H1 (cell line): ENCODE results near the gene TFF3. TPM values are rescaled to one million over a fixed set of nuclear protein-coding genes. Genes with fewer than 3 reads are reported as not detected.

ENCODE experiments used
- CTCF ChIA-PET: fragments of 300-600 bp; sonication (Branson Sonifier 250); formaldehyde crosslinking; loops from one replicate; lab custom pipeline; 2021; ENCODE audit not compliant: partially characterized antibody; lab: Charles Lee
- POLR2A ChIA-PET: fragments of 300-600 bp; sonication (Branson Sonifier 250); formaldehyde crosslinking; loops from one replicate; lab custom pipeline; 2021; ENCODE audit warnings: inconsistent platforms; ENCODE audit not compliant: partially characterized antibody; lab: Charles Lee
- DNase-seq, 2 experiments: peaks; one replicate each; pipeline versions ENCODE4 v3.0.0 to v3.0.0-alpha.2; 2010 to 2022; ENCODE audit warnings: low spot score in 2 of 2, low read depth in 1 of 2, mixed read lengths in 1 of 2
- FAIRE-seq: peaks from 2 replicates; lab custom pipeline; 2011; peaks lifted over from hg19 to GRCh38; lab: Jason Lieb, UNC
- H2AFZ ChIP-seq: 2 replicates; pipeline ENCODE4 v1.8.1; 2012; ENCODE audit warnings: low read length, inconsistent platforms
- H2AK5ac ChIP-seq: 2 replicates; pipeline ENCODE4 v1.6.1; 2013; ENCODE audit warnings: low read depth, low read length
- H2BK120ac ChIP-seq: replicated peaks from 2 replicates; pipeline ENCODE3; 2013; ENCODE audit warnings: low read depth, low read length, inconsistent platforms
- H2BK12ac ChIP-seq: 2 replicates; pipeline ENCODE4 v1.6.1; 2013; ENCODE audit warnings: low read depth, low read length
- H2BK15ac ChIP-seq: 2 replicates; pipeline ENCODE4 v1.6.1; 2013; ENCODE audit warnings: low read length
- H2BK20ac ChIP-seq: 2 replicates; pipeline ENCODE4 v1.6.1; 2013; ENCODE audit warnings: low read length
- H2BK5ac ChIP-seq: 2 replicates; pipeline ENCODE4 v1.6.1; 2013; ENCODE audit warnings: low read depth, low read length
- H3K14ac ChIP-seq: 2 replicates; pipeline ENCODE4 v1.6.1; 2013; ENCODE audit warnings: inconsistent platforms; ENCODE audit not compliant: insufficient read length
- H3K18ac ChIP-seq: 2 replicates; pipeline ENCODE4 v1.6.1; 2013; ENCODE audit warnings: low read length; ENCODE audit errors: extremely low read depth
- H3K23ac ChIP-seq: 2 replicates; pipeline ENCODE4 v1.6.1; 2013; ENCODE audit warnings: inconsistent platforms; ENCODE audit not compliant: insufficient read length
- H3K23me2 ChIP-seq: 2 replicates; pipeline ENCODE4 v1.6.1; 2013; ENCODE audit warnings: low read depth, low read length
- H3K27ac ChIP-seq: 2 replicates; pipeline ENCODE4 v1.6.1; 2011; ENCODE audit warnings: low read depth, low read length, inconsistent platforms
- H3K27me3 ChIP-seq, 4 experiments: replicated peaks in 1 of 4; 1 replicate in 1 of 4; 2 replicates in 3 of 4; pipeline versions ENCODE4 v1.6.1 to v1.8.1; 2011 to 2013; ENCODE audit warnings: low read length in 3 of 4, mild to moderate bottlenecking in 3 of 4, inconsistent platforms in 2 of 4, mixed read lengths in 2 of 4, moderate library complexity in 1 of 4; ENCODE audit not compliant: control insufficient read depth in 3 of 4, insufficient read depth in 3 of 4; ENCODE audit errors: extremely low read depth in 1 of 4
- H3K36me3 ChIP-seq, 4 experiments: 2 replicates each; pipeline versions ENCODE4 v1.6.1 to v1.8.1; 2011 to 2013; ENCODE audit warnings: mild to moderate bottlenecking in 4 of 4, low read length in 3 of 4, moderate library complexity in 2 of 4, control low read depth in 1 of 4, inconsistent platforms in 1 of 4; ENCODE audit not compliant: insufficient read depth in 4 of 4, control insufficient read depth in 2 of 4
- H3K4ac ChIP-seq: replicated peaks from 2 replicates; pipeline ENCODE3; 2013; ENCODE audit warnings: low read length, low read depth, mixed read lengths, inconsistent platforms; ENCODE audit not compliant: insufficient read length
- H3K4me1 ChIP-seq, 4 experiments: replicated peaks in 1 of 4; 1 replicate in 1 of 4; 2 replicates in 3 of 4; pipeline versions ENCODE4 v1.6.1 to v1.8.1; 2011 to 2013; ENCODE audit warnings: low read length in 3 of 4, inconsistent platforms in 2 of 4, mixed read lengths in 1 of 4; ENCODE audit not compliant: insufficient read depth in 4 of 4, control insufficient read depth in 3 of 4
- H3K4me2 ChIP-seq, 2 experiments: 2 replicates each; pipeline versions ENCODE4 v1.6.1 to v1.8.1; 2011 to 2013; ENCODE audit warnings: low read depth in 2 of 2, low read length in 2 of 2, control low read depth in 1 of 2, inconsistent platforms in 1 of 2, mild to moderate bottlenecking in 1 of 2; ENCODE audit not compliant: insufficient read depth in 1 of 2
- H3K4me3 ChIP-seq, 4 experiments: fragments of 200-600, 300-600 bp in 1 of 4; sonication (generic), shearing (Covaris generic), sonication (Bioruptor Twin) in 1 of 4; 2 replicates each; pipeline versions ENCODE4 v1.5.1 to v1.8.1; 2011 to 2016; ENCODE audit warnings: low read length in 4 of 4, low read depth in 3 of 4, control low read depth in 2 of 4, inconsistent platforms in 2 of 4, mild to moderate bottlenecking in 2 of 4, mixed read lengths in 1 of 4, moderate library complexity in 1 of 4; ENCODE audit not compliant: insufficient read depth in 2 of 4; ENCODE audit errors: extremely low read depth in 1 of 4
- H3K56ac ChIP-seq: replicated peaks from 2 replicates; pipeline ENCODE3; 2013; ENCODE audit warnings: low read depth, mild to moderate bottlenecking, mixed read lengths, low read length, inconsistent platforms; ENCODE audit not compliant: insufficient read length
- H3K79me1 ChIP-seq: 2 replicates; pipeline ENCODE4 v1.6.1; 2013; ENCODE audit warnings: low read depth, low read length, control low read depth
- H3K79me2 ChIP-seq, 2 experiments: 2 replicates each; pipeline versions ENCODE4 v1.6.1 to v1.8.1; 2012 to 2013; ENCODE audit warnings: low read length in 2 of 2, mild to moderate bottlenecking in 2 of 2, inconsistent platforms in 1 of 2; ENCODE audit not compliant: insufficient read depth in 2 of 2, control insufficient read depth in 1 of 2
- H3K9ac ChIP-seq, 4 experiments: replicated peaks in 1 of 4; 1 replicate in 1 of 4; 2 replicates in 3 of 4; pipeline versions ENCODE4 v1.6.1 to v1.8.1; 2011 to 2013; ENCODE audit warnings: low read depth in 3 of 4, low read length in 3 of 4, control low read depth in 2 of 4, mild to moderate bottlenecking in 2 of 4, moderate library complexity in 2 of 4, inconsistent platforms in 1 of 4; ENCODE audit errors: extremely low read depth in 1 of 4
- H3K9me3 ChIP-seq, 2 experiments: 2 replicates each; pipeline versions ENCODE4 v1.6.1 to v1.8.1; 2012 to 2013; ENCODE audit warnings: mild to moderate bottlenecking in 2 of 2, moderate library complexity in 2 of 2, control low read depth in 1 of 2, inconsistent platforms in 1 of 2, low read depth in 1 of 2, low read length in 1 of 2, mixed read lengths in 1 of 2; ENCODE audit not compliant: insufficient read depth in 2 of 2
- H4K20me1 ChIP-seq, 2 experiments: replicated peaks in 1 of 2; 2 replicates each; pipeline versions ENCODE3 to v1.8.1; 2011 to 2013; ENCODE audit warnings: inconsistent platforms in 2 of 2, low read length in 2 of 2, mild to moderate bottlenecking in 1 of 2; ENCODE audit not compliant: insufficient read depth in 2 of 2, control insufficient read depth in 1 of 2
- H4K5ac ChIP-seq: 2 replicates; pipeline ENCODE4 v1.6.1; 2013; ENCODE audit warnings: low read length, low read depth, mixed read lengths, inconsistent platforms; ENCODE audit not compliant: insufficient read length
- H4K8ac ChIP-seq: 2 replicates; pipeline ENCODE4 v1.8.0; 2013; ENCODE audit warnings: mild to moderate bottlenecking, moderate library complexity, low read length, inconsistent platforms; ENCODE audit not compliant: insufficient read depth; ENCODE audit errors: extremely low read depth
- H4K91ac ChIP-seq: replicated peaks from 2 replicates; pipeline ENCODE3; 2013; ENCODE audit warnings: low read length, mixed read lengths, inconsistent platforms; ENCODE audit not compliant: insufficient read length
- ATF3 ChIP-seq: IDR thresholded peaks from 2 replicates; pipeline ENCODE4 v1.6.1; 2011; ENCODE audit warnings: low read depth, mild to moderate bottlenecking, low read length; ENCODE audit not compliant: insufficient read depth
- EGR1 ChIP-seq: IDR thresholded peaks from 2 replicates; pipeline ENCODE4 v1.6.1; 2011; ENCODE audit warnings: low read depth, low read length, borderline replicate concordance
- EP300 ChIP-seq, 2 experiments: IDR thresholded peaks; 1 replicate in 1 of 2; 2 replicates in 1 of 2; pipeline ENCODE4 v1.6.1; 2011 to 2012; ENCODE audit warnings: low read depth in 2 of 2, low read length in 2 of 2, mild to moderate bottlenecking in 2 of 2, borderline replicate concordance in 1 of 2, inconsistent platforms in 1 of 2, moderate library complexity in 1 of 2
- HDAC6 ChIP-seq: IDR thresholded peaks from one replicate; pipeline ENCODE4 v1.7.1; 2012; ENCODE audit warnings: low read depth, mild to moderate bottlenecking, inconsistent platforms, low read length, moderate library complexity
- JUND ChIP-seq: IDR thresholded peaks from 2 replicates; pipeline ENCODE4 v1.6.1; 2011; ENCODE audit warnings: mild to moderate bottlenecking, improper control_type of control experiment, low read length
- PHF8 ChIP-seq: fragments of 200-600 bp; sonication (generic); conservative IDR thresholded peaks from 2 replicates; pipeline ENCODE4 v1.7.1; 2012; ENCODE audit warnings: low read depth, mild to moderate bottlenecking, inconsistent platforms, low read length, moderate library complexity
- RAD21 ChIP-seq, 2 experiments: IDR thresholded peaks in 1 of 2; conservative IDR thresholded peaks in 1 of 2; 2 replicates each; pipeline ENCODE4 v1.6.1; 2011; ENCODE audit warnings: low read depth in 2 of 2, low read length in 2 of 2, improper control_type of control experiment in 1 of 2, inconsistent platforms in 1 of 2, mild to moderate bottlenecking in 1 of 2, moderate library complexity in 1 of 2
- RBBP5 ChIP-seq: IDR thresholded peaks from 2 replicates; pipeline ENCODE4 v1.7.1; 2012; ENCODE audit warnings: low read depth, mild to moderate bottlenecking, inconsistent platforms, low read length, moderate library complexity, borderline replicate concordance
- SUZ12 ChIP-seq: fragments of 200-600 bp; sonication (generic); IDR thresholded peaks from 2 replicates; pipeline ENCODE4 v1.6.1; 2012; ENCODE audit warnings: mild to moderate bottlenecking, inconsistent platforms, low read length, moderate library complexity, mixed read lengths
- TAF1 ChIP-seq: IDR thresholded peaks from 2 replicates; pipeline ENCODE4 v1.6.1; 2011; ENCODE audit warnings: mild to moderate bottlenecking, low read depth, low read length
- YY1 ChIP-seq: IDR thresholded peaks from 2 replicates; pipeline ENCODE4 v1.6.1; 2011; ENCODE audit warnings: low read depth, mild to moderate bottlenecking, low read length
- ZNF274 ChIP-seq: IDR thresholded peaks from 2 replicates; pipeline ENCODE4 v1.7.0; 2012; ENCODE audit warnings: low read length, borderline replicate concordance; ENCODE audit errors: extremely low read depth
- WGBS, 2 experiments: shearing (Covaris generic) in 1 of 2; methylation state at CpG; one replicate each; pipeline versions ENCODE4 v1.1.6 to v1.1.7; 2013 to 2015; ENCODE audit warnings: low lambda C conversion rate in 2 of 2, mixed read lengths in 2 of 2, inconsistent platforms in 1 of 2, low coverage in 1 of 2, missing lambda C conversion rate in 1 of 2; ENCODE audit not compliant: insufficient replicate concordance in 2 of 2, insufficient coverage in 1 of 2, insufficient read length in 1 of 2; ENCODE audit errors: extremely low coverage in 1 of 2, missing lambda C conversion rate in 1 of 2; 5-methylcytosine and 5-hydroxymethylcytosine counted together
- polyA plus RNA-seq, 7 experiments: library from polyadenylated mRNA; depleted of rRNA in 3 of 7; stranded (reverse) in 5 of 7; unstranded in 2 of 7; fragments of >200 nt in 5 of 7; fragments of 200-250 nt in 2 of 7; gene quantifications; 1 replicate in 5 of 7; 2 replicates in 1 of 7; 4 replicates in 1 of 7; pipeline versions ENCODE4 v1.2.1 to v1.2.3, GENCODE V29; 2011 to 2013; ENCODE audit warnings: missing spikeins in 2 of 7, mixed read lengths in 2 of 7
- total RNA-seq: library from RNA; stranded (reverse); fragmentation: NEBNext Ultra II Directional; extraction: Animal tissue kit (Norgen Biotek cat#: 25700); gene quantifications from 2 replicates; pipeline ENCODE4 v1.2.1, GENCODE V29; 2021

Gene TFF3
- total and polyA plus RNA-seq, 2 of the 8 experiments (the other 6 are each of a cell fraction or from before 2014, with no cell fraction given), result 1.7 to 6.7 TPM

- H2AFZ ChIP-seq, result no peak overlapping the region
- no peak overlapping the region for H2BK20ac ChIP-seq
- no peak overlapping the region for H2BK120ac ChIP-seq
- H3K56ac ChIP-seq, result no peak overlapping the region
- H3K23me2 ChIP-seq, result no peaks in the 10 kb centered on the region
- no peak for DNase-seq
- H3K36me3 ChIP-seq, result no peaks in the 10 kb centered on the region
- no peaks in the 10 kb centered on the region for H3K79me1 ChIP-seq
- no peak overlapping the region for H4K91ac ChIP-seq
- H3K4me2 ChIP-seq, result no peak overlapping the region
- H3K4me1 ChIP-seq, result peaks cover 0 to 3% (median 0%) of the 10 kb centered on the region in 4 experiments; a peak in 2 of 7 replicates
- H3K4ac ChIP-seq, result no peak overlapping the region
- no peaks in the 10 kb centered on the region for H4K20me1 ChIP-seq
- CTCF ChIA-PET, result interaction anchor here (0.8 to 3.4 kb wide), 4 partner anchors 9 to 221 kb away, joined by 3 to 22 read pairs (median 6); no protein-coding TSS in a partner anchor
- H3K18ac ChIP-seq, result no peak overlapping the region
- no peak for FAIRE-seq
- 93% methylated on average over 30 of the region's 30 CpGs; no CpG with 5 or more reads in 1 of the 2 experiments for WGBS, 2 experiments
- H2BK12ac ChIP-seq, result no peak overlapping the region
- H3K9ac ChIP-seq, result no peak overlapping the region
- H3K4me3 ChIP-seq, result no peak overlapping the region
- no peak overlapping the region for H2BK5ac ChIP-seq
- H2BK15ac ChIP-seq, result no peak overlapping the region
- H4K8ac ChIP-seq, result no peak overlapping the region
- POLR2A ChIA-PET, result no interaction called here
- no peak overlapping the region for H4K5ac ChIP-seq
- no peak overlapping the region for H3K23ac ChIP-seq
- no peaks in the 10 kb centered on the region for H3K79me2 ChIP-seq
- H3K27ac ChIP-seq, result no peak overlapping the region
- no peak overlapping the region for H2AK5ac ChIP-seq
- no peaks in the 10 kb centered on the region for H3K27me3 ChIP-seq
- no peak overlapping the region for H3K14ac ChIP-seq
- no peaks in the 10 kb centered on the region for H3K9me3 ChIP-seq
- TF ChIP-seq RBBP5 (no peak), TAF1 (no peak), ATF3 (no peak), EP300 (IDR thresholded peaks at IDR 0.05; ENCODE audit: borderline replicate concordance in 1 of 2, low read depth in 2 of 2, low read length in 2 of 2) (no peak), YY1 (no peak), HDAC6 (no peak), ZNF274 (no peak), EGR1 (no peak), RAD21 (IDR thresholded peaks at IDR 0.05 in 1 of 2, conservative IDR thresholded peaks at IDR 0.05 in 1 of 2; ENCODE audit: low read depth in 2 of 2, low read length in 2 of 2) (no peak), SUZ12 (no peak), PHF8 (no peak), JUND (no peak)
Measured at GRCh38 chr21:42346866-42347600, 31.8 kb upstream of the TFF3 start.
